ENCODE measurements around the gene SLC30A5. TPM values are rescaled to one million over a fixed set of nuclear protein-coding genes. Genes with fewer than 3 reads are reported as not detected.

Gene SLC30A5
- total and polyA plus RNA-seq, 10 of the 15 experiments (the other 5 are each of a cell fraction or from before 2014, with no cell fraction given): 14.7 to 67.9 (median 38.4) TPM

GRCh38 chr5:69105996-69106906, 12.4 kb downstream of the SLC30A5 start (continued):
- TF ChIP-seq PRDM15 (CRISPR knock-in tag; IDR thresholded peaks at IDR 0.05) (no peak), JUNB (IDR thresholded peaks at IDR 0.05) (peak; percentile 59), CBX3 (IDR thresholded peaks at IDR 0.05; ENCODE audit: borderline replicate concordance, low read depth) (no peak), ATF7 (IDR thresholded peaks at IDR 0.05; ENCODE audit: low read depth) (no peak), ASH2L (IDR thresholded peaks at IDR 0.05; ENCODE audit: borderline replicate concordance, low read depth) (no peak), USF2 (IDR thresholded peaks at IDR 0.05; ENCODE audit: borderline replicate concordance, low read depth, low read length) (no peak), WRNIP1 (IDR thresholded peaks at IDR 0.05; ENCODE audit: borderline replicate concordance, low read depth, low read length) (no peak), MEF2A (IDR thresholded peaks at IDR 0.05; ENCODE audit: insufficient read depth, low read depth, low read length) (no peak), NBN (IDR thresholded peaks at IDR 0.05) (no peak), NFXL1 (IDR thresholded peaks at IDR 0.05; ENCODE audit: borderline replicate concordance) (no peak), ZNF687 (IDR thresholded peaks at IDR 0.05) (no peak), ZNF207 (IDR thresholded peaks at IDR 0.05; ENCODE audit: borderline replicate concordance) (no peak), ESRRA (IDR thresholded peaks at IDR 0.05; ENCODE audit: low read length) (no peak), ATF3 (IDR thresholded peaks at IDR 0.05; ENCODE audit: borderline replicate concordance, extremely low read depth, low read depth, low read length) (no peak), KLF5 (IDR thresholded peaks at IDR 0.05; ENCODE audit: partially characterized antibody) (no peak), EZH2 (IDR thresholded peaks at IDR 0.05; ENCODE audit: borderline replicate concordance, control insufficient read depth, low read depth, low read length) (no peak), MTA2 (IDR thresholded peaks at IDR 0.05; ENCODE audit: low read depth) (no peak), CHD2 (IDR thresholded peaks at IDR 0.05; ENCODE audit: borderline replicate concordance, low read depth, low read length) (no peak), SREBF2 (IDR thresholded peaks at IDR 0.05; ENCODE audit: low read length) (no peak), NFIC (IDR thresholded peaks at IDR 0.05; ENCODE audit: low read depth, low read length) (no peak)

Measured in GM12878 (cell line).